Esophagus squamous epithelium (tissue), 5 donors: ENCODE data around the gene GRIN2D. TPM values are rescaled to one million over a fixed set of nuclear protein-coding genes. Genes with fewer than 3 reads are reported as not detected.

Source experiments
- DNase-seq: peaks from one replicate; lab custom pipeline; 2025; lab: John Stamatoyannopoulos, UW
- H3K27ac ChIP-seq, 4 donors: fragments of 200-600 bp; sonication (generic); one replicate each; pipeline ENCODE4 v1.5.1; 2016 to 2019; ENCODE audit warnings: mild to moderate bottlenecking in 1 of 4
- H3K27me3 ChIP-seq, 4 donors: fragments of 200-600 bp; sonication (generic); 1 replicate in 3 of 4; 2 replicates in 1 of 4; pipeline versions ENCODE4 v1.5.1 to v1.6.0; 2017 to 2021; ENCODE audit warnings: antibody characterized with exemption in 1 of 4
- H3K36me3 ChIP-seq, 3 donors: fragments of 200-600 bp; sonication (generic); one replicate each; pipeline ENCODE4 v1.5.1; 2016 to 2019
- H3K4me1 ChIP-seq, 3 donors: fragments of 200-600 bp; sonication (generic); one replicate each; pipeline ENCODE4 v1.5.1; 2017 to 2019
- H3K4me3 ChIP-seq, 4 donors: fragments of 200-600 bp; sonication (generic); 1 replicate in 3 of 4; 2 replicates in 1 of 4; pipeline ENCODE4 v1.5.1; 2016 to 2019; ENCODE audit warnings: mild to moderate bottlenecking in 2 of 4, moderate library complexity in 1 of 4
- H3K9me3 ChIP-seq, 3 donors: fragments of 200-600 bp; sonication (generic); one replicate each; pipeline ENCODE4 v1.5.1; 2016 to 2019
- CTCF ChIP-seq, 6 experiments: fragments of 450-650 bp in 4 of 6; fragments of 200-600 bp in 2 of 6; sonication (generic) in 2 of 6; IDR thresholded peaks; one replicate each; pipeline ENCODE4 v1.5.1; 2016 to 2019; ENCODE audit warnings: antibody characterized with exemption in 6 of 6, mild to moderate bottlenecking in 4 of 6, moderate library complexity in 4 of 6
- POLR2A ChIP-seq, 4 donors: fragments of 450-650 bp; IDR thresholded peaks; one replicate each; pipeline ENCODE4 v1.6.1; 2017; ENCODE audit warnings: antibody characterized with exemption in 4 of 4, mild to moderate bottlenecking in 4 of 4, moderate library complexity in 3 of 4
- WGBS, 2 donors: methylation state at CpG; one replicate each; pipeline ENCODE4 v1.1.5; 2018; 5-methylcytosine and 5-hydroxymethylcytosine counted together
- intact Hi-C: fragments of 100-400 bp; cut with DNase I; formaldehyde crosslinking; loops from one replicate; pipeline ENCODE4 v1.15.0; 2022
- total RNA-seq, 4 donors: library from RNA; depleted of rRNA; stranded (reverse); fragments of >200 nt; gene quantifications; one replicate each; pipeline ENCODE4 v1.1.0, GENCODE V29; 2016
- donor health status: DM: yes; HTN: yes; CAD: no.

GRIN2D gene
- total RNA-seq, 4 donors from 2014 or later = 0.09 to 0.47 (median 0.15) TPM

- Histone ChIP-seq H3K9me3 (no peaks in the 10 kb centered on the region), H3K27ac (no peak overlapping the region), H3K27me3 (no peaks in the 10 kb centered on the region), H3K4me3 (no peak overlapping the region), H3K4me1 (no peaks in the 10 kb centered on the region), H3K36me3 (peaks cover 0 to 29% (median 5%) of the 10 kb centered on the region in 3 donors)
- TF ChIP-seq CTCF (IDR thresholded peaks at IDR 0.05) (no peak), POLR2A (IDR thresholded peaks at IDR 0.05) (no peak)
- DNase-seq = no peak
- intact Hi-C loops = no loop called here
- 79 to 84% methylated on average over 6 to 7 of the region's 10 CpGs for WGBS, 2 donors
These were observed 15.3 kb upstream of the GRIN2D start for GRCh38 chr19:48378194-48378570.

DNA sequence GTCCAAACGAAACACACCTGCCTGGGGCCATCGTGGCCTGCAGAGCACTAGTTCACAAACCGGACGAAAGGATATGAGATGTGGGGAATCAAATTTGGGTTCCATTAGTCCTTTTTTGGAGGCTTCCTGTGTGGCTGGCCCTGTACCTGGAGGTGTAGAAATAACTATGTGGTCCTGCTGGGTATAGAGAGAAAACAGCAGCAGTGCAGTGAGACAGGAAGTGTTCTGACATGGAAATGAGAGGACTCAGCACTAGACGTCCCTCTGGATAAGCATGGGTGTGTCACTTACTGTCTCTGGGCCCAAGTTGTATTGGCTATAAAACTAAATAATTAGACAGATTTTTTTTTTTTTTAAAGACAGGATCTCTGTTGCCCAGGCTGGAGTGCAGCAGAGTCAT, 14.4 kb upstream of the GRIN2D start:
- Histone ChIP-seq H3K4me3 (no peak overlapping the region), H3K9me3 (no peaks in the 10 kb centered on the region), H3K36me3 (peaks cover 5 to 38% (median 13%) of the 10 kb centered on the region in 3 donors), H3K4me1 (no peaks in the 10 kb centered on the region), H3K27me3 (no peaks in the 10 kb centered on the region), H3K27ac (no peak overlapping the region)
- DNase-seq = no peak
- TF ChIP-seq CTCF (IDR thresholded peaks at IDR 0.05) (no peak), POLR2A (IDR thresholded peaks at IDR 0.05) (no peak)
- intact Hi-C loops = no loop called here
- 68 to 74% methylated on average over 5 of the region's 5 CpGs for WGBS, 2 donors

- H3K27ac ChIP-seq = no peak overlapping the region
- no peak overlapping the region for H3K4me3 ChIP-seq
- TF ChIP-seq POLR2A (IDR thresholded peaks at IDR 0.05) (no peak), CTCF (IDR thresholded peaks at IDR 0.05) (no peak)
- no peaks in the 10 kb centered on the region for H3K27me3 ChIP-seq
- 88 to 89% methylated on average over 11 of the region's 11 CpGs for WGBS, 2 donors
- DNase-seq = no peak
- peaks cover 20 to 61% (median 27%) of the 10 kb centered on the region in 3 donors for H3K36me3 ChIP-seq
- no peaks in the 10 kb centered on the region for H3K4me1 ChIP-seq
- no peaks in the 10 kb centered on the region for H3K9me3 ChIP-seq
- intact Hi-C loops = no loop called here
These were observed 12.1 kb upstream of the GRIN2D start for GRCh38 chr19:48381178-48381950.

- Histone ChIP-seq H3K27me3 (no peaks in the 10 kb centered on the region), H3K4me3 (no peak overlapping the region), H3K36me3 (peaks cover 28 to 70% (median 34%) of the 10 kb centered on the region in 3 donors), H3K4me1 (no peaks in the 10 kb centered on the region), H3K27ac (no peak overlapping the region), H3K9me3 (no peaks in the 10 kb centered on the region)
- no peak for TF ChIP-seq CTCF (IDR thresholded peaks at IDR 0.05)
- TF ChIP-seq POLR2A (IDR thresholded peaks at IDR 0.05) = no peak
- intact Hi-C loops = no loop called here
- no peak for DNase-seq
- 86 to 90% methylated on average over 2 of the region's 8 CpGs for WGBS, 2 donors
These were observed 11.2 kb upstream of the GRIN2D start for GRCh38 chr19:48382286-48382685.

DNA sequence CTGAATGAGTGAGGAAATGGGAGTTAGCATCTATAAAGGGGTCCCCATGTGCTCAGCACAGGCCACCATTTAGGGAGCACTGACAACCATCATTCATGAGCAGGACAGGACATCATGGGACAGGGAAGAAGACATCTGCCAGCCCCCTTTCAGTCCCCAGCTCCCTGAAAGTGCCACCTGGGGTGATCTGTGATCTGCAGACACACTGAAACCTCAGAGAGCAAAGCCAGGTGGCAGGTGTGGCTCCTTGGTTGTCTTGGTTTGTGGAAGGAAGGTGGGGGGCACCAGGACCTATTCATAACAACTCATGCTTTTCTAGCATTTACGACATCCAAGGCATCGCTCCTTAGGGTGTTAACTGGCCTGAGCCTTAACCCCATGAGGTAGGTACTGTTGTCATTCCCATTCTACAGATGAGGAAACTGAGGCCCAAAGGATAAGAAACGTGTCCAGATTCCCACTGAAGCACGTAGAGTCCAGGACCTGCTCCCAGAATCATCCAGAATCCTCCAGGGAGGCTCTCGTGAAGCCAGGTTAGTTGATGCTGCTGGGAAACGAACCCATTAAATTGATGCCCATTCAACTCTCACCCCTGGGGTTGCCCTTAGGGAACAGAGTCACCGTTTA, 7.9 kb upstream of the GRIN2D start:
- no peak for TF ChIP-seq CTCF (IDR thresholded peaks at IDR 0.05)
- TF ChIP-seq POLR2A (IDR thresholded peaks at IDR 0.05) = no peak
- no peaks in the 10 kb centered on the region for H3K27me3 ChIP-seq
- H3K9me3 ChIP-seq = no peaks in the 10 kb centered on the region
- DNase-seq = no peak
- WGBS, 2 donors = 87 to 92% methylated on average over 5 to 7 of the region's 7 CpGs
- H3K4me3 ChIP-seq = no peak overlapping the region
- intact Hi-C loops = no loop called here
- H3K27ac ChIP-seq = no peak overlapping the region
- peaks cover 35 to 91% (median 37%) of the 10 kb centered on the region in 3 donors for H3K36me3 ChIP-seq
- H3K4me1 ChIP-seq = peaks cover 4 to 19% (median 9%) of the 10 kb centered on the region in 3 donors
